Choroid plexus epithelial cell (primary cell): Measurements from ENCODE around the gene POTEB3.
"Not testable (repeated sequence)": the region's sequence is repeated elsewhere in the genome, so short reads cannot be mapped to it uniquely, and the experiment has no call there.

Experiments
- DNase-seq: peaks from one replicate; pipeline ENCODE4 v3.0.0-alpha.2; 2010; ENCODE audit warnings: low read depth
- H3K4me3 ChIP-seq: 2 replicates; pipeline ENCODE4 v1.5.1; 2011; ENCODE audit warnings: low read depth, mild to moderate bottlenecking, control low read depth, low read length, moderate library complexity

POTEB3 gene

GRCh38 chr15:21440399-21440798 lies at the start of gene POTEB3:
TSS of gene POTEB3 (minus strand) at chr15:21440499. CDS start at chr15:21440011, 488 bp downstream.
- not testable (repeated sequence) for DNase-seq, H3K4me3 ChIP-seq

DNA sequence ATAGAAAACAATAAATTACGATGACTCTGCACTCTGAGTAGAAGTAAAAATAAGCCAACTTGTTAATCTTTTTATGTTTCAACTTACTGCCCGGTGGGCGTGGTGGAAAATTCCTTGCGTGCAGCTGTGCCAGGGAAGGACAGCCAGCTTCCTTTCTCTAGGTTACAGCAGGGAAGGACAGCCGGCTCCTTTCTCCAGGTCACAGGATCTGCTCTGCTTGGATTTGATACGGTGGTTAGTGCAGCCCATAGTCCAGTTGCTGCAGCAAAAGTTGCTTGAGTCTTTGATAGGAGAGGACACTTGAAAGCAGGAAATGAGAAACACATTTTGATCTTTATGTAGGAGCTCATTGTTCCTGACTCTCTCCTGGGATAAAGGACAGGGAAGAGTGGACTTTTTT lies 13.4 kb upstream of the POTEB3 start:
- H3K4me3 ChIP-seq, DNase-seq: not testable (repeated sequence)

DNA sequence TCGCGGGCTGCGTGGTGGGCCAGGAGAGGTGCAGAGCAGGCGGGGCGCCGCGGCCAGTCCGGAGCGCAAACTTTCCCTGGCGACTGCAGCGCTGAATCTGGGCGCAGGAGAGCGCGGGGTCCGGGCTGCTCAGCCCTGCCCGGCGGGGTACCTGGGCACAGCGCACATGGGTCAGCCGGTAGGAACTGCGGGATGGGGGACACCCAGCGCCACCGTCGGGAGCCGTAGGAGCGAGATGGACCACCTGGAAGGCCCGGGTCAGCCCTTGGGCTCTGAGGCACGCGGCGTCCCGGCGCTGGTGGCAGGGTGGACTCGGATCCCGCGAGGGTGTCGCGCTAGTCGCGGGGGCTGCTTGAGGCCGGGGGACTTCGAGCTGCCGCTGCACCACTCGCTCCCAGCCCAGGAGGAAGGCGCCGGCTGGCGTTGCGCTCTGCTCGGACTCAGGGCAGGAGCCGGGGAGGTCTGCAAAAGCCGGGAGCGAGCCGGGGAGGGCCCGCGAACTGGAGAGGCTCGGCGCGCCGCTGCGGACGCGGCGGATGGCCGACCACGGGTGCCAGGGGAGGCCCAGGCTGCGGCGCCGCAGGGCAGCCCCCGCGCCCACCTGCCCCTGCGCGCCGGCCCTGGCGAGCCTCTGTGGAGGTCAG lies 11.7 kb upstream of the POTEB3 start:
- not testable (repeated sequence) for H3K4me3 ChIP-seq, DNase-seq

DNA sequence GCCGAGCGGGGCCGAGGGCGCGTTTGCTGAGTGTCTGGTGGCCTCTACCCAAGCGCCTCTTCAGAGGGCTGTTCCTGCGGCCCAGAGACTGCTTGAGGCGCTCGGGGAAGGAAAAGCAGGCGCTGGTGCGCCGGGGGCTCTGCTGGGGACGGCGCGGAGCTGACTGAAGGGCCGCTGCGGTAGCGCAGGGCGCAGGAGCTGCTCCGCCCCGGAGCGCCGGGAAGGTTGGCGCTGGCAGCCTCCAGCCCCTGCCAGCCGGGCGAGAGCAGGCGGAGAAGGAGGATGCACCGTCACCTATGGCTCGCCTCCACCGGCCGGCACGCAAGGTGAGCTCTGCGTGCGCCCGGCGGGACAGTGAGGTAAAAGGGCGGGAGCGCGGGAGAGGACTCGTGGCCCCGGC lies 11.2 kb upstream of the POTEB3 start:
- not testable (repeated sequence) for H3K4me3 ChIP-seq, DNase-seq

- not testable (repeated sequence) for H3K4me3 ChIP-seq, DNase-seq
Observed at GRCh38 chr15:21407366-21407765, 32.9 kb downstream of the POTEB3 start.

DNA sequence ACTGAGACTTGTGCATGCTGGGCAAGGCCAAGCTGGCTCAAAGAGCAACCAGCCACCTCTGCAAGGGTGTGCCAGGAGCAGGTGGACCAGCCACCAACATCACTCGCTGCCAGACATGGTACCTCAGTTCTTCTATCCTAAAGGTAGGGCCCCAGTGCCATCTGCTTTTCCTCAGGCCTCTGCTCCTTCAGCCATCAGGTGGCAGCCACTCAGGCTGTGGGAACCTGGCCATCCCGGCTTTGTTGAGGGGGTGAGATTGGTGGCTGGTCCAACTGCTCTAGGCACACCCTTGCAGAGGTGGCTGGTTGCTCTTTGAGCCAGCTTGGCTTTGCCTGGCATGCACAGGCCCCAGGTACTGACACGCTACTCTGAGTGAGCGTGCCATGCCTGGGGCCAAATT lies 38.8 kb downstream of the POTEB3 start:
- DNase-seq, H3K4me3 ChIP-seq: not testable (repeated sequence)

DNA sequence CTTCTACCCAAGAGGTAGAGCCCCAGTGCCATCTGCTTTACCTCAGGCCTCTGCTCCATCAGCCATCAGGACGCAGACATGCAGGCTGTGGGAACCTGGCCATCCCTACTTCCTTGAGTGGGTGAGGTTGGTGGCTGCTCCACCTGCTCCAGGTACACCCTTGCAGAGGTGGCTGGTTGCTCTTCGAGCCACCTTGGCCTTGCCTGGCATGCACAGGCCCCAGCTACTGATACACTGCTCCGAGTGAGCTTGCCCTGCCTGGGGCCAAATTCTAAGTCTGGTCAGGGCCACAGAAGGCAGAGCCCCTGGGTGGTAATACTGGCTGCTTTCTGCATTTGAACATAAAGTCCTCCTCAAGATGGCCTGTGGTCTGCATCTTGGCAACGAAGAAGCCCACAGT lies 41.2 kb downstream of the POTEB3 start:
- not testable (repeated sequence) for DNase-seq, H3K4me3 ChIP-seq

DNA sequence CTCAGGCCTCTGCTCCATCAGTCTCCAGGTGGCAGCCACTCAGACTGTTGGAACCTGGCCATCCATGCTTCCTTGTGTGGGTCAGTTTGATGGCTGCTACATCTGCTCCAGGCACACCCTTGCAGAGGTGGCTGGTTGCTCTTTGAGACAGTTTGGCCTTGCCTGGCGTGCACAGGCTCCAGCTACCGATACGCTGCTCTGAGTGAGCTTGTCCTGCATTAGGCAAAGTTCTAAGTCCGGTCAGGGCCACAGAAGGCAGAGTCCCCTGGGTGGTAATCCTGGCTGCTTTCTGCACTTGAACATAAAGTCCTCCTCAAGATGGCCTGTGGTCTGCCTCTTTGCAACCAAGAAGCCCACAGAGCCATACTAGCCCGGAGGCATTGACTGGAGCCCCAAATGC lies 41.8 kb downstream of the POTEB3 start:
- not testable (repeated sequence) for H3K4me3 ChIP-seq, DNase-seq

DNA sequence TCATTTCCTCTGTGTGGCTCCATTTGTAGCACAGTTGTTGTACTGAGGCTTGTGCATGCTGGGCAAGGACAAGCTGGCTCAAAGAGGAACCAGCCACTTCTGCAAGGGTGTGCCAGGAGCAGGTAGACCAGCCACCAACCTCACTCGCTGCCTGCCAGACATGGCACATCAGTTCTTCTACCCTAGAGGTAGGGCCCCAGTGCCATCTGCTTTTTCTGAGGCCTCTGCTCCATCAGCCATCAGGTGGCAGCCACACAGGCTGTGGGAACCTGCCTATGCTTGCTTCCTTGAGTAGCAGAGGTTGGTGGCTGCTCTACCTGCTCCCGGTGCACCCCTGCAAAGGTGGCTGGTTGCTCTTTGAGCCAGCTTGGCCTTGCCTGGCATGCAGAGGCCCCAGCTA lies 42.6 kb downstream of the POTEB3 start:
- not testable (repeated sequence) for H3K4me3 ChIP-seq, DNase-seq

- not testable (repeated sequence) for DNase-seq, H3K4me3 ChIP-seq
Observed at GRCh38 chr15:21397186-21397585, 43.1 kb downstream of the POTEB3 start.

DNA sequence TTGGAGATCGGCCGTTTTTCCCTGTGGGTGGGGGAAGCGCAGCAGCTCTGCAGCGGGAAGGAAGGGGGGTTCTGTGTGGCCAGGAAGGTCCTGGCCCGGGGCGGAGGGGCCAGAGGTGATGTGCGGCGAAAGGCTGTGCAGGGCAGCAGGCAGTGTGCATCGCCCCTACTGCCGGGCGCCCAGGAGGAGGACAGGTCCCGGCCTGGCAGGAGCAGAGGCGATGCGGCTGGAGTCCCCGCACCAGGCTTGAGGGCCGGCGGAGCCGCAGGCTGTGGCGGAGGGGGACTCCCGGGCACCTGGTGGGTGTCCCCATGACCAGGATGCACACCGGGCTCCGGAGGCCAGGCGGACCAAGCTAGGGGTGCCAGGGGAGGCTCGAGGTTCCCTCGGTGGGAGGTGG lies 54.3 kb downstream of the POTEB3 start:
- not testable (repeated sequence) for DNase-seq

DNA sequence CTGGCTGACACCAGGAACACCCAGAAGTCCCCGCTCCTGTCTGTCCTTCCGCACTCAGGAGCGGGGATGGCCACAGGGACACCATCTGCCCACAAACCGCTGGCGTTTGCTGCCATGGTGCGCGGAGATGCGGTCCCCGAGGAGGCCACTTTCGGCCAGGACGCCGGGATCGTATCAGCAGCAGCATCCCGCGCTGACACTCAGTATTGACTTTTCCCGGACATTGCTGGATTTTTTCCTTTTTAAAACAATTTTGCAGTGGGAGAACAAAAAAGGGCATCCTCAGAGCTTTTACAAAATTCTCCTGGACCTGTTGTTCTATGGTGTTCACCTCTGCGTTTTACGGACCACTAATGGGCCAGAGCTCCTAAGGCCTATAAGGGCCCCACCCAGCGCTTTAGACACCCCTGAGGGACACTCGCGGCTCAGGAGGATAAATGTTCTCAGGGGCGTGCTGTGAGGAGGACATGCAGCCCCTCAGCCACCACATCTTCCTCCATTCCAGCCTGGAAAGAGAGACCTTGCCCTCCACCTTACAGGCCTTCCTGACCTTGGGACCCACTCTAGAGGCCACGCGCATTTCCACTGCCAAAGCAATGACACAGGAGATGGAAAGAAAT lies 56.3 kb downstream of the POTEB3 start:
- DNase-seq, H3K4me3 ChIP-seq: not testable (repeated sequence)

More for the DNA sequence above, 54.3 kb downstream of the POTEB3 start:
- H3K4me3 ChIP-seq = not testable (repeated sequence)

DNA sequence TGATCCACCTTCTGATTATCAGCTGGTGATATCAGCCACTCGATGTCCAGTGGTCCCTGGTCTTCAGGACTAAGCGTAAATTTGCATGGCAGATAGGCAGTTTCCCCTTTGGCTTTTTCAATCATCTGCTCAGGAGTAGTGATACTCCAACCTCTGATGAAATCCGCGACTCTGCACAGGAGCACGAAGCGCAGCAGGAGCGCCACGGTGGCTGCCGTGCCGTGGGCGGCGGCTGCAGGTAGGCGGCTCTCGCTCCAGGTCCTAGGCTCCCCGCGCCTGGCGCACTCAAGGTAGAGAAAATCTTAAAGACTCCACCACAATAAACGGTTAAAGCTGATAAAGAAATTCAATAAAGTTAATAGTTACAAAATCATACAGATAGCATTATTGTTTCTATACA lies 66.6 kb downstream of the POTEB3 start:
- not testable (repeated sequence) for H3K4me3 ChIP-seq, DNase-seq

GRCh38 chr15:21369177-21369576 lies 71.1 kb downstream of the POTEB3 start:
- H3K4me3 ChIP-seq, DNase-seq: not testable (repeated sequence)

DNA sequence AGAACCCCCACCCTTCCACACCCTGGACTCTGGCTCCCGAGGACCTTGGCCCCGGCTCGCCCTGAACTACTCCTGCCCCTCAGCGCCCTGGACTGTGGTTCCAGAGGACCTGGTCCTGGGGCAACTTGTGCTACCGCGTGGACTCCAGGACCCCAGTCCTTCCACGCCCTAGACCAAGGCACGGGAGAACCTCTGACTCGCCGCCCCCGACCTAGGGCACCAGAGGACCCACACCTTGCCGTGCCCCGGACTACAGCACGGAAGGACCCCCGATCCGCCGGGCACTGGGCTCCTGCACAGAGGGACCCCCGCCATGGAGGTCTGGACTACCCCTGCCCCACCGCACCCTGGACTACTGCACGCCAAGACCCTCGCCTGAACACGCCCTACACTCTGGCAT lies 71.7 kb downstream of the POTEB3 start:
- not testable (repeated sequence) for DNase-seq, H3K4me3 ChIP-seq
